ENCODE data around the gene PCDH18.
"Not testable (repeated sequence)": the region's sequence is repeated elsewhere in the genome, so short reads cannot be mapped to it uniquely, and the experiment has no call there.

PCDH18 gene

GRCh38 chr4:137529432-137529831, 2.9 kb downstream of the PCDH18 start:
- DNase-seq (ENCODE audit: low spot score), result no peak

- DNase-seq (ENCODE audit: low spot score), result no peak
Measured at GRCh38 chr4:137528673-137529072, 3.6 kb downstream of the PCDH18 start.

- DNase-seq (ENCODE audit: low spot score), result peak; percentile 10
Measured at GRCh38 chr4:137526681-137527080, 5.6 kb downstream of the PCDH18 start.

- DNase-seq (ENCODE audit: low spot score), result peak; percentile 14
Measured at GRCh38 chr4:137524725-137525369, 7.4 kb downstream of the PCDH18 start.

- DNase-seq (ENCODE audit: low spot score), result no peak
Measured at GRCh38 chr4:137523329-137523728, 9.0 kb downstream of the PCDH18 start.

- DNase-seq (ENCODE audit: low spot score), result no peak
Measured at GRCh38 chr4:137521053-137521452, 11.2 kb downstream of the PCDH18 start.

GRCh38 chr4:137519406-137519805, 12.9 kb downstream of the PCDH18 start:
- no peak for DNase-seq (ENCODE audit: low spot score)

GRCh38 chr4:137517323-137517722, 15.0 kb downstream of the PCDH18 start:
- DNase-seq (ENCODE audit: low spot score), result not testable (repeated sequence)

GRCh38 chr4:137514406-137515111, 17.7 kb downstream of the PCDH18 start:
- DNase-seq (ENCODE audit: low spot score), result no peak

- peak; percentile 82 for DNase-seq (ENCODE audit: low spot score)
Measured at GRCh38 chr4:137510557-137511265, 21.6 kb downstream of the PCDH18 start.

GRCh38 chr4:137509855-137510282, 22.4 kb downstream of the PCDH18 start:
- DNase-seq (ENCODE audit: low spot score), result no peak

GRCh38 chr4:137502339-137503129, 29.8 kb downstream of the PCDH18 start:
- no peak for DNase-seq (ENCODE audit: low spot score)

- not testable (repeated sequence) for DNase-seq (ENCODE audit: low spot score)
Measured at GRCh38 chr4:137496267-137496666, 36.0 kb downstream of the PCDH18 start.

- DNase-seq (ENCODE audit: low spot score), result no peak
Measured at GRCh38 chr4:137495578-137495977, 36.7 kb downstream of the PCDH18 start.

GRCh38 chr4:137483313-137483959, 48.9 kb downstream of the PCDH18 start:
- not testable (repeated sequence) for DNase-seq (ENCODE audit: low spot score)

- DNase-seq (ENCODE audit: low spot score), result not testable (repeated sequence)
Measured at GRCh38 chr4:137479657-137480056, 52.6 kb downstream of the PCDH18 start.

- no peak for DNase-seq (ENCODE audit: low spot score)
Measured at GRCh38 chr4:137476345-137476744, 55.9 kb downstream of the PCDH18 start.

- no peak for DNase-seq (ENCODE audit: low spot score)
Measured at GRCh38 chr4:137474711-137475301, 57.5 kb downstream of the PCDH18 start.

GRCh38 chr4:137471895-137472294, 60.4 kb downstream of the PCDH18 start:
- peak; percentile 48 for DNase-seq (ENCODE audit: low spot score)

GRCh38 chr4:137471461-137471860, 60.8 kb downstream of the PCDH18 start:
- no peak for DNase-seq (ENCODE audit: low spot score)

GRCh38 chr4:137470806-137471205, 61.5 kb downstream of the PCDH18 start:
- no peak for DNase-seq (ENCODE audit: low spot score)

All from AG20443 (cell line).